ENCODE results near the gene CAGE1. TPM values are rescaled to one million over a fixed set of nuclear protein-coding genes. Genes with fewer than 3 reads are reported as not detected.
"Not testable (repeated sequence)": the region's sequence is repeated elsewhere in the genome, so short reads cannot be mapped to it uniquely, and the experiment has no call there.

The CAGE1 gene
- polyA plus RNA-seq, 1 donor = 0.38 TPM

- not testable (repeated sequence) for DNase-seq
Measured at GRCh38 chr6:7339007-7339732, 50.4 kb downstream of the CAGE1 start.

GRCh38 chr6:7338031-7338430 lies 51.5 kb downstream of the CAGE1 start:
- DNase-seq = no peak

GRCh38 chr6:7335519-7335918 lies 54.0 kb downstream of the CAGE1 start:
- no peak for DNase-seq

DNA sequence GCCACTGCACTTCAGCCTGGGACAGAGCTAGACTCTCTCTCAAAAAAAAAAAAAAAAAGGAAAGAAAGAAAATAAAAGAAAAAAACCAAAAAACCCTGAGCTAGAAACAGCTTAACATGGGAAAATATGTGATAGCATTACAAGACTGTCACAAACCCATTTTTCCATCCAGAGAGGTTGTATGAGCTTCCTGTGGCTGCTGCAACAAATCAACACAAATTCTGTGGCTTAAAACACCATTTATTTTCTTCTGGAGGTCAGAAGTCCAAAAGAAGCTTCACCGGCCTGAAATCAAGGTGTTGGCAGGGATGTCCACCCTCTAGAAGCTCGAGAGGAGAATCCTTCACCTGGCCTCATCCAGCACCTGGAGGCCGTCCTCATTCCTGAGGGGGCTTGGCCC lies 54.9 kb downstream of the CAGE1 start:
- DNase-seq = no peak

DNA sequence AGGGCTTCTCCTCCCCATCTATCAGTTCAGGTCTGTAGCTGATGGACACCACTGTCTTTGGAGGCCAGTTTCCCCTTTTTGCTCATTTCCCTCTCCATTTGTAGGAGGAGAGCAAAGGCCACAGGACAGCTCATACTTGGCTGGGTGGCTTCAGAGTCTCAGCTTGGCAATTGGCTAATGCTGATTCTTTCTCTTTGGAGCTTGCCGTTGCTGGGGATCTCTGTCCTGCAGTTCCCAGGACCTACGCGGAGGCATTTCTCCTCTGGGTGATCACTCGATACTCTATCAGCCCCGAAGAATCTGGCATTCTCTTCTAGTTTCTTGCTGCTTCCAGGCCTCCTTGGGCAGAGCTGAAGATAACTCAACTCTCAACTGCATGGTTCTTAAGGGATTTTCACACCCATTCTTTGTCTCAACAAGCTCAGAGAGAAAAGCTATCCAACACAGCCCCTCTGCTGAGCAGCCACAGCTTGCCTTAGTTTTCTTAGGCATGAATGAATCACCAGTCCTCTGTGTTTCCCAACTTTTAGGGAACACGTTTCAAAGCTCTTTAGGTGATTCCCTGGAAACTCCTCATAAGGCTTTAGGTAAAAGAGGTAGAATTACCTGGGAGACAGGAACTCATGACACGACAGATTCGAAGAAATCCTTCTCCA lies 57.3 kb downstream of the CAGE1 start:
- no peak for DNase-seq

- no peak for DNase-seq
Measured at GRCh38 chr6:7331452-7331851, 58.1 kb downstream of the CAGE1 start.

DNA sequence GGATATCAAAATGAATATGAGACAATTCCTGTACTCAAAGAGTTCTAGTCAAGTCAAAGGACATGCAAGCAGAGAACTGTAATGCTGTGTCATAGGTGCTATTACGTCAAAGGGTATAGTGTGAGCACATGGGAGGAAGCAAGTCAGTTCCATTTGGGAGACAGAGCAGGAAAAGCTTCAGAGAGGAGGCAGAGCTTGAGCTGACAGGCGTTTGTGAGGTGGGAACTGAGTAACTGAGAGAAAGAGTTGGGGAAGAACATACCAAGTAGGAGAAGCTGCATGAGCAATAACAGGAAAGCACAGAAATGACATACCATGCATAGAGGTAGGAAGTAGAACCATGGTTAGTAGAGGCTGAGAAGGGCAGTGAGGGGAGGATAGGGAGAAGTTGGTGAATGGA lies 61.3 kb downstream of the CAGE1 start:
- no peak for DNase-seq

DNA sequence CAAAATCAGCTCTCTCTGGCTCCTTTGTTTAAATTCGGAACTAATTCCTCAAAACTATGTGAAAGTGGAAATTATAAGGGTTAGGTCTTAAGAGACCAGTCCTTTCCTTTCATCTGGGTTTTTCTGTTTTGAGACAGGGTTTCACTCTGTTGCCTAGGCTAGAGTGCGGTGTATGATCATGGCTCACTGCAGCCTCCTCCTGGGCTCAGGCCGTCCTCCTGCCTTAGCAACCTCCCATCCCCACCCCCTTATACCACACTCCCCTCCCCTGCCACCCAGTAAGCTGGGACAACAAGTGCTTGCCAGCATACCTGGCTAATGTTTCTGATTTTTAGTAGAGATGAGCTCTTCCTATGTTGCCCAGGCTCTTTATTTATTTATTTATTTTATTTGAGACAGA lies 63.8 kb downstream of the CAGE1 start:
- no peak for DNase-seq

DNA sequence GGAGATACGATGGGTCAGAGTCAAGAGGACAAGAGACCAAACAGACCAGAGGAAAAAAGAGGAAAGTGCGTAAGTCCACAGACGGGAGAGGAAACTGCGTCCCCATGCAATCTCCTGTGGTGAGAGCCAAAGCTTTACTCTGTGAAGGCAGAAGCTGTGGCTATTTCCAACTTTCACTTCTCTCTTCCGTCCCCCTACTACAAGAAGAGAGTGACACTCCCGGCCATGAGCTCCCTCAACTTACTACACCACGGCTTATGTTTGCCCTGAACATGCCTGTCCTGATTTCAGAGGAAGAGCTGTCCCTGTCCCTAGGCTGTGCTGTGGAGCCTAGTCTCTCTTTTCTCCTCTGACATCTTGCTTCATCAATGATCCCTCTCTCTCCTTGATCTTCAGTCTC lies 65.0 kb downstream of the CAGE1 start:
- no peak for DNase-seq

GRCh38 chr6:7323074-7323473 lies 66.5 kb downstream of the CAGE1 start:
- DNase-seq = no peak

GRCh38 chr6:7321866-7322265 lies 67.7 kb downstream of the CAGE1 start:
- not testable (repeated sequence) for DNase-seq

DNA sequence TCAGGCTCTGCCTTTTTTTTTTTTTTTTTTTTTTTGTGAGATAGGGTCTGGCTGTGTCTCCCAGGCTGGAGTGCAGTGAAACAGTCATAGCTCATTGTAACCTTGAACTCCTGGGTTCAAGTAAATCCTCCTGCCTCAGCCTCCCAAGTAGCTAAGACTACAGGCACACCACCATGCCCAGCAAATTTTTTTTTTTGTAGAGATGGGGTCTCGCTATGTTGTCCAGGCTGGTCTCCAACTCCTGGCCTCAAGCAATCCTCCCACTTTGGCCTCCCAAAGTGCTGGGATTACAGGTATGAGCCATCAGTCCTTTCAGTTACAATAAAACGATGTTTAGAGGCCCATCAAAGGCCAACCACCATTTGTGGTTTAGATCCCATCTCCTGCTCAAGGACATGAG lies 70.1 kb downstream of the CAGE1 start:
- DNase-seq = not testable (repeated sequence)

- DNase-seq = no peak
Measured at GRCh38 chr6:7317538-7317937, 72.0 kb downstream of the CAGE1 start.

- no peak for DNase-seq
Measured at GRCh38 chr6:7316658-7317533, 72.6 kb downstream of the CAGE1 start.

GRCh38 chr6:7315948-7316365 lies 73.6 kb downstream of the CAGE1 start:
- no peak for DNase-seq

- DNase-seq = not testable (repeated sequence)
Measured at GRCh38 chr6:7315087-7315947, 74.2 kb downstream of the CAGE1 start.

- DNase-seq = no peak
Measured at GRCh38 chr6:7314414-7314813, 75.1 kb downstream of the CAGE1 start.

- DNase-seq = no peak
Measured at GRCh38 chr6:7313505-7314165, 75.9 kb downstream of the CAGE1 start.

- DNase-seq = peak; percentile 96
Measured at GRCh38 chr6:7312616-7313504, 76.7 kb downstream of the CAGE1 start, which contains the start of gene SSR1. Gene SSR1, minus strand, starts transcription at chr6:7313199. Its CDS starts 79 bp downstream, at chr6:7313120.

All from left kidney (tissue), 2 donors.